Esophagus (tissue), 2 donors: ENCODE measurements around the gene RFWD3. TPM values are rescaled to one million over a fixed set of nuclear protein-coding genes. Genes with fewer than 3 reads are reported as not detected.

Source experiments
- H3K27ac ChIP-seq, 2 donors: one replicate each; pipeline ENCODE4 v1.5.1; 2013; ENCODE audit warnings: low read depth in 2 of 2, mild to moderate bottlenecking in 2 of 2, inconsistent platforms in 1 of 2, low read length in 1 of 2, moderate library complexity in 1 of 2
- H3K27me3 ChIP-seq, 2 donors: one replicate each; pipeline ENCODE4 v1.6.1; 2013; ENCODE audit warnings: low read length in 2 of 2, control low read depth in 1 of 2, mild to moderate bottlenecking in 1 of 2; ENCODE audit not compliant: insufficient read depth in 2 of 2, control insufficient read depth in 1 of 2
- H3K36me3 ChIP-seq, 2 donors: one replicate each; pipeline ENCODE4 v1.6.1; 2013; ENCODE audit warnings: low read length in 1 of 2; ENCODE audit not compliant: control insufficient read depth in 2 of 2, insufficient read depth in 2 of 2
- H3K4me1 ChIP-seq, 2 donors: one replicate each; pipeline ENCODE4 v1.6.1; 2013; ENCODE audit warnings: low read length in 1 of 2; ENCODE audit not compliant: control insufficient read depth in 2 of 2, insufficient read depth in 2 of 2
- H3K4me3 ChIP-seq, 2 donors: one replicate each; pipeline ENCODE4 v1.5.1; 2013; ENCODE audit warnings: low read length in 2 of 2, mild to moderate bottlenecking in 2 of 2, low read depth in 1 of 2, moderate library complexity in 1 of 2
- H3K9me3 ChIP-seq, 2 donors: one replicate each; pipeline ENCODE4 v1.6.1; 2013; ENCODE audit warnings: mild to moderate bottlenecking in 2 of 2, low read depth in 1 of 2, low read length in 1 of 2, moderate library complexity in 1 of 2; ENCODE audit not compliant: control insufficient read depth in 2 of 2, insufficient read depth in 1 of 2
- WGBS, 2 donors: extraction: QIAGEN DNeasy Blood & Tissue Kit; methylation state at CpG; one replicate each; pipeline ENCODE4 v1.1.7; 2013; 5-methylcytosine and 5-hydroxymethylcytosine counted together
- polyA plus RNA-seq, 2 donors: library from polyadenylated mRNA; stranded (reverse); fragments of 200-250 nt; gene quantifications; one replicate each; pipeline ENCODE4 v1.2.3, GENCODE V29; 2013
- donor health status: healthy with polysubstance abuse.
- donor health status: Bipolar disorder and iron deficiency.

RFWD3 gene
- polyA plus RNA-seq, 2 donors, result 8.0 to 10.8 TPM

GRCh38 chr16:74700116-74700437, 33.4 kb upstream of the RFWD3 start:
- no peaks in the 10 kb centered on the region for H3K9me3 ChIP-seq
- 1 to 2% methylated on average over 16 of the region's 16 CpGs for WGBS, 2 donors
- H3K36me3 ChIP-seq, result peaks cover 3 to 5% of the 10 kb centered on the region in 2 donors
- peak overlapping the region; percentile 82 to 89 for H3K4me3 ChIP-seq
- peak overlapping the region; percentile 92 to 96 for H3K27ac ChIP-seq
- H3K27me3 ChIP-seq, result no peaks in the 10 kb centered on the region
- peaks cover 3 to 4% of the 10 kb centered on the region in 2 donors for H3K4me1 ChIP-seq

DNA sequence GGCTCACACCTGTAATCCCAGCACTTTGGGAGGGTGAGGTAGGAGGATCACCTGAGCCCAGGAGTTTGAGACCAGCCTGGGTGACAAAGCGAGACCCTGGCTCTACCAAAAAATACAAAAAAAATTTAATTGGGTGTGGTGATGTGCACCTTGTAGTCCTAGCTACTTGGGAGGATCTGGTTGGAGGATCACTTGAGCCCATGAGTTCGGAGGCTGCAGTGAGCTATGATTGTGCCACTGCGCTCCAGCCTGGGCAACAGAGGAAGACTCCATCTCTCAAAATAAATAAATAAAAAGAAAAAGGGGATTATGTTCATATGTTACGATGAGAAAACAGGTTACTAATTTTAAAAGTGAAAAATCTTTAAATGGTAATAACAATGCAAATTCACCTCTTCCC, 33.0 kb upstream of the RFWD3 start:
- peak overlapping the region in 1 of 2 donors; percentile 82 for H3K4me3 ChIP-seq
- H3K27ac ChIP-seq, result no peak overlapping the region
- H3K36me3 ChIP-seq, result peaks cover 4 to 5% of the 10 kb centered on the region in 2 donors
- no peaks in the 10 kb centered on the region for H3K27me3 ChIP-seq
- 60 to 73% methylated on average over 4 of the region's 4 CpGs for WGBS, 2 donors
- no peaks in the 10 kb centered on the region for H3K9me3 ChIP-seq
- H3K4me1 ChIP-seq, result peaks cover 3 to 4% of the 10 kb centered on the region in 2 donors

DNA sequence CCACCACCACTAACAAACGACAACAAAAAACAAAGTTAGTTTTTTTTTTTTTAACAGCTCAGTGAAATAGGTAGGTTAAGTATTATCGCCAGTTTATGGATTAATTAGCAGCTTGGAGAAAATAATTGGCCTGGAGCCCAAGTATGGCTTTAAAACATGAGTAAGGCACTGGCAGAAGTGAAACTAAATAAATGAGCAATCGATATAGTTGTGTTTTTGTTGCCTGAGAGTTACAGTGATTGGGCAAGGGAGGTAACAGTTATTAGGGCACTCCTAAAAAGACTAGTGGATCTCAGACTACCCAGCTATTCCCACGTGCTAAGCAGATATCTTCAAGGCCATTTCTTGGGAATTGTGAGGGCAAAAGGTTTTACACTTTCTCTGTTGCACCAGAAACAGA, 31.5 kb upstream of the RFWD3 start:
- no peak overlapping the region for H3K27ac ChIP-seq
- peaks cover 4 to 5% of the 10 kb centered on the region in 2 donors for H3K36me3 ChIP-seq
- WGBS, 2 donors, result 39 to 45% methylated on average over 4 of the region's 4 CpGs
- no peaks in the 10 kb centered on the region for H3K27me3 ChIP-seq
- H3K4me1 ChIP-seq, result peaks cover 3 to 4% of the 10 kb centered on the region in 2 donors
- H3K4me3 ChIP-seq, result no peak overlapping the region
- no peaks in the 10 kb centered on the region for H3K9me3 ChIP-seq

DNA sequence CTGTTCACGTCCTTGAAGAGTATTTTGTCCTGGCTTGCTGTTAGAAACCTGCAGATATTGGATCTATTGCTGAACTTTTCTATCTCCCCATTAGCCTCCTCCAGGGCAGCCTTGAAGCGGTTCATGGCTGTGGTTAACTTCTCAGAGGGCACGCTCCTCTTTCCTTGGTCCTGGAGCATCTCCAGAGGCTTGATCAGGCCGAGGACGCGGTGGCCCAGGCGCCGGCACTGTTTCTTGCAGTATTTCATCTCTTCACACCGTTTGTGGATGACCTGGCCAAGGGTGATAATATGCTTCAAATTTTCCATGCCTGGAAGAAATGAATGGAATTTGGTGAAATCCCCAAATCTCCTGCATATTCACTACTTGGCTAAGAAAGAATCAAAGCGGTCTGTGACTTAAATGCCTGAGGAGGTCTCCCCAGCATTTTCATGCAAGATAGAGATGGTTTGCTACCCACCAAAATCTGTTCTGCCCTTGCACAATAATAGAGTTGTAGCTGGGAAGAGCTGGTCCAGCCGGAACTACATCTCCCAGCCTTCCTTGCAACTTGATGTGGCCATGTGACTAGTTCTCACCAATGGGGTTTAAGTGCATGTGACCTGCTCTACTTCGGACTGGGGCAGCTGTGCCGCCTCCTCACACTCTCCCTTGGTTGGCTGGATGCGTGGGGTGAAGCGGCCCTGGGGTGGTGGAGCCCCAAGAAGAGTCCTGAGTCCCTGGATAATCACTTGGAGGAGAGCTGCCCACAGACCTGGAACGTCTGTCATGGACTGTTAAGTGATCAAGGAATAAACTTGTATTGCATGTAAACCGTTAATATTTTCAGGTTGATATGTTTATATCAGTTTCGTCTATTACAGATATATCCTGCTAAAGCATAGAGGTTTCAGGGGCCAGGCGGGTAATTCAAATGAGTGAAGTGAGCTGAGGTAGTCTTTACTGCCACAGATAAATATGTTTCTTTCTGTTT, 29.1 kb upstream of the RFWD3 start:
- H3K4me1 ChIP-seq, result peaks cover 0 to 4% of the 10 kb centered on the region in 2 donors
- H3K27me3 ChIP-seq, result no peaks in the 10 kb centered on the region
- peak overlapping the region; percentile 28 to 47 for H3K4me3 ChIP-seq
- peaks cover 5 to 9% of the 10 kb centered on the region in 2 donors for H3K36me3 ChIP-seq
- WGBS, 2 donors, result 49 to 53% methylated on average over 19 of the region's 19 CpGs
- H3K9me3 ChIP-seq, result no peaks in the 10 kb centered on the region
- H3K27ac ChIP-seq, result peak overlapping the region in 1 of 2 donors; percentile 58

DNA sequence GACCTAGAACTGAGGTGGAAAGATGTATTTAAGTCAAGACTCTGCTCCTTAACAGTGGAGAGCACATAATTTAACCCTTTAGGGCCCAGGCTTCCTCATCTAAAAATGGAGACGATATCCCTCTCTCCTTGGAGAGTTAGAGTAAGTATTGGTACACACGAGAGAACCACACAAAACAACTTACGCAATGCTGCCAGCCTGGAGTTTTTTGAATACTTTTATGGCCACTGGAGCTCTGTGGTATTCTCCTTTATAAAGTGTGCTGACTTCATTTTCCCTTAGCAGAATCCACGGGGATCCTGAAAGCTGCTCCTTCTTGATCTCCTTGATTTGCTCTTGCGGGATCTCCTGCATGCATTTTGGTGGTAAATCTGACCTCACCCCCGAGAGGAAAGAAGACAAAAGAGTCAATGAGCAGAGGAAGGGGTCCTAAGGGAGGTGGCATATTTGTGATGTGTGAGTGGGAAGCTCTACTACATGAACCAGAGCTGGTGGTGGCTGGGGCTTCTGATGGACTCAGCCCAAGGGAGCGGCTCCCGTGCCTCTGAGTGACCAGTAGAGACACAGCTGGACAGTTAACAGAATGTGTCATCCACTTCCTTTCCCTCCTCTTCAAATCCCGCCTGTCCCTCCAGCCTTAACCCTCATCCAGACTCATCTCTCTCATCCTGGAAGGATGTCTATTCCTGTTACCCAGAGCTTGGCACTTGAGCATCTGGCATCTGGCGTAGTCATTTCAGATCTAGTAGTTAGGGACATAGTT, 24.6 kb upstream of the RFWD3 start:
- peaks cover 0 to 4% of the 10 kb centered on the region in 2 donors for H3K4me1 ChIP-seq
- 85 to 86% methylated on average over 10 of the region's 10 CpGs for WGBS, 2 donors
- H3K9me3 ChIP-seq, result no peaks in the 10 kb centered on the region
- no peak overlapping the region for H3K4me3 ChIP-seq
- H3K27me3 ChIP-seq, result no peaks in the 10 kb centered on the region
- no peak overlapping the region for H3K27ac ChIP-seq
- H3K36me3 ChIP-seq, result peaks cover 5 to 9% of the 10 kb centered on the region in 2 donors

DNA sequence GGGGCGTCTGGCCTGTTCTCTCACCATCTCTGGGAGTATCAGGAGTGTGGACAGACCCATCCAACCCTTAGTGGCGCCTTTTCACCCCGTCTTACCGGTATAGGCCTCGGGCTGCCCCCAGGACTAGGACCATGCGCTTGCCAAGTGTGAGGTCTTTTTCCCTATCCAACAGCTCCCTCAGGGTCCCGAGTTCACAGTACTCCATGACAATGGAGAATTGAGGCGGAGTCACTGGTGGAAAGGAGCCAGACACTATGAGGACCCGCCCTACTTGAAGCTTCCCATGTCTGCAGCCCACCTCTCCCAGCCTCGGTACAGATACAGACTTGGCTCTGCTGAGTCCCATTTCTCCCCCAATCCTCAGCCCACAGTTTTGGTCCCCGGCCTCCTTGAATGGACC, 15.9 kb upstream of the RFWD3 start:
- Histone ChIP-seq H3K27ac (no peak overlapping the region), H3K4me3 (no peak overlapping the region), H3K36me3 (peaks cover 7 to 18% of the 10 kb centered on the region in 2 donors), H3K4me1 (no peaks in the 10 kb centered on the region), H3K27me3 (no peaks in the 10 kb centered on the region), H3K9me3 (no peaks in the 10 kb centered on the region)
- 84 to 85% methylated on average over 11 of the region's 11 CpGs for WGBS, 2 donors

DNA sequence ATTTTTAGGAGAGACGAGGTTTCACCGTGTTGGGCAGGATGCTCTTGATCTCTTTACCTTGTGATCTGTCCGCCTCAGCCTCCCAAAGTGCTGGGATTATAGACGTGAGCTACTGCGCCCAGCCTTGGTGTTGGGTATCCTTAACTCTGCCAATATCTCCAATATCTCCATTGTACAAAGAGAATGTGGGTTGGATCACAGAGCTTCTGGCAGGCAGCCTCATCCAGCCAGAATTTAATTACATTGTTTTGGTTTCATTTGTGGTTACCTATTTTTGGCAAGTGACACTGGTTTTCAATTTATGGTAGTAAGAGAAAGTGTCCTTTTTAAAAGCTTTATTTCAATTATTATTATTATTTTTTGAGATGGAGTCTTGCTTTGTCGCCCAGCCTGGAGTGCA, 14.0 kb upstream of the RFWD3 start:
- no peaks in the 10 kb centered on the region for H3K4me1 ChIP-seq
- no peak overlapping the region for H3K4me3 ChIP-seq
- H3K36me3 ChIP-seq, result peaks cover 7 to 18% of the 10 kb centered on the region in 2 donors
- no peak overlapping the region for H3K27ac ChIP-seq
- WGBS, 2 donors, result 86 to 87% methylated on average over 6 of the region's 6 CpGs
- no peaks in the 10 kb centered on the region for H3K9me3 ChIP-seq
- H3K27me3 ChIP-seq, result no peaks in the 10 kb centered on the region

GRCh38 chr16:74679983-74680382, 13.3 kb upstream of the RFWD3 start:
- no peaks in the 10 kb centered on the region for H3K4me1 ChIP-seq
- no peaks in the 10 kb centered on the region for H3K27me3 ChIP-seq
- WGBS, 2 donors, result 37 to 43% methylated on average over 2 of the region's 2 CpGs
- H3K4me3 ChIP-seq, result no peak overlapping the region
- peaks cover 7 to 20% of the 10 kb centered on the region in 2 donors for H3K36me3 ChIP-seq
- no peaks in the 10 kb centered on the region for H3K9me3 ChIP-seq
- no peak overlapping the region for H3K27ac ChIP-seq

DNA sequence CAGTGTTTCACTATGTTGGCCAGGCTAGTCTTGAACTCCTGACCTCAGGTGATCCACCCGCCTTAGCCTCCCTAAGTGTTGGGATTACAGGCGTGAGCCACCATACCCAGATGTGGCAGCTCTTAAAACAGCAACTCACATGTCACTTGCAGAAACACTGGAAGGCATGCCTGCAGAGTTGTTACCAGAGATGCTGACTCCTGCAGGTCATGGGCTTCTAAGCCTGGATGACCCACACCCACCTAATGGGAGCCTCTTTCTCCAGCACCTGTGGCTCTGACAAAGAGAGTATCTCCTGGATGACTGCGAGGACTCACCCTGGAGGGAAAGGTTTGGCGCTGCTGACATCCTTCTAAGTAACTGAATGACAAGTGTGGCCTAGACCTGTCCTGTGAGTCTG, 11.2 kb upstream of the RFWD3 start:
- H3K27me3 ChIP-seq, result no peaks in the 10 kb centered on the region
- H3K9me3 ChIP-seq, result no peaks in the 10 kb centered on the region
- peaks cover 7 to 21% of the 10 kb centered on the region in 2 donors for H3K36me3 ChIP-seq
- WGBS, 2 donors, result 93 to 97% methylated on average over 4 of the region's 4 CpGs
- H3K4me3 ChIP-seq, result no peak overlapping the region
- H3K27ac ChIP-seq, result no peak overlapping the region
- no peaks in the 10 kb centered on the region for H3K4me1 ChIP-seq
